ENCODE data around the gene CCDC181.

CCDC181 gene

GRCh38 chr1:169345511-169345910 is 81.8 kb downstream of the CCDC181 start:
- in situ Hi-C loops (cut with MboI; ENCODE audit: low sequenced_read_pairs, unreplicated experiment) = loop anchor here (10.0 to 25.0 kb wide), 3 partner anchors 231 to 908 kb away; no protein-coding TSS in a partner anchor
- TF ChIP-seq, protein P1, sequence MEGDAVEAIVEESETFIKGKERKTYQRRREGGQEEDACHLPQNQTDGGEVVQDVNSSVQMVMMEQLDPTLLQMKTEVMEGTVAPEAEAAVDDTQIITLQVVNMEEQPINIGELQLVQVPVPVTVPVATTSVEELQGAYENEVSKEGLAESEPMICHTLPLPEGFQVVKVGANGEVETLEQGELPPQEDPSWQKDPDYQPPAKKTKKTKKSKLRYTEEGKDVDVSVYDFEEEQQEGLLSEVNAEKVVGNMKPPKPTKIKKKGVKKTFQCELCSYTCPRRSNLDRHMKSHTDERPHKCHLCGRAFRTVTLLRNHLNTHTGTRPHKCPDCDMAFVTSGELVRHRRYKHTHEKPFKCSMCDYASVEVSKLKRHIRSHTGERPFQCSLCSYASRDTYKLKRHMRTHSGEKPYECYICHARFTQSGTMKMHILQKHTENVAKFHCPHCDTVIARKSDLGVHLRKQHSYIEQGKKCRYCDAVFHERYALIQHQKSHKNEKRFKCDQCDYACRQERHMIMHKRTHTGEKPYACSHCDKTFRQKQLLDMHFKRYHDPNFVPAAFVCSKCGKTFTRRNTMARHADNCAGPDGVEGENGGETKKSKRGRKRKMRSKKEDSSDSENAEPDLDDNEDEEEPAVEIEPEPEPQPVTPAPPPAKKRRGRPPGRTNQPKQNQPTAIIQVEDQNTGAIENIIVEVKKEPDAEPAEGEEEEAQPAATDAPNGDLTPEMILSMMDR (IDR thresholded peaks at IDR 0.05; ENCODE audit: borderline replicate concordance, control extremely low read depth, extremely low read depth, insufficient read depth, missing control alignments) = no peak
- no peak for DNase-seq (ENCODE audit: low spot score)
